NCI-H524 (cell line): ENCODE data around the gene JADE2.

ENCODE experiments used
- DNase-seq, 2 experiments: peaks; one replicate each; lab custom pipeline; 2025; lab: John Stamatoyannopoulos, UW

JADE2 gene

DNA sequence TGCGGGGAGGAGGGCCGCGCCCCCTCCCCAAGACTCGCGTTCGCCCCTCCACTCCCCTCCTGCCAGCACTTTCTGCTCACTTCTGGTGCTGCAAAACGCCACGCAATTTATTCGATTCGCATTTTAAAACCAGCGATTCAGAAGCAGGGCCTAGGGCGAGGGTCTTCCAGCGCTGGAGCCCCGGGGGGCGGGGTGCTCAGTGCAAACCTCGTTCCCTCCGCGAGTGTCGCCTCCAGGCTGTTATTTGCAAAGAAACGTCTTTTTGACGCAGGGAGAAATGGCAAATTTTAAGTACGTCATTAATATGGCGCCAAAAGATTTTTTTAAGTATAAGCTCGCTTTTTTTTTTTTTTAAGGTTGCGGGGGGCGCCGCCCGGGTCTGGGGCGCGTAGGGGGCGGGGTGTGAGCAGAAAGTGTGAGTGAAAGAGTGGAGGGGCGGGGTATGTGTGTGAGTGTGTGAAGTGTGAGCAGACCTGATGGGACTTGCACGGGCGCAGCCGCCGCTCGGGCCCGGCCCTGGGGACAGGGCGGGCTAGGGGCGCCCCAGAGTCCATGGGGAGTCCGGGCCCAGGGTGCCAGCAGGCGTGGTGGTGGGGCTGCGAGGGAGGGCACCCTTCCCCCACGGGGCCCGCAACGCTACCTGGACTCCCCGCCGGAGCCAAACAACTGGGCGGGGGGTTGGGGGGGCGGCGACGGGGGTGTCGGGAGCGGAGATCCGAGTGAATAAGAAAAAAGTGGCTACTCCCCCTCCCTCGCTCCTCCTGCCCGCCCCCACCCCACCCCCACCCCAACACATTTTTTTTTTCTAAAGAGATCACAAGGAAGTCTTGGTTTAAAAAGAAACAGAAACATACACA is at the start of gene JADE2:
JADE2 (plus strand) TSS at position 845 of the 857 bp plus-strand sequence. CDS start 10,188 bp downstream, outside the sequence.
- peak; percentile 46 to 74 for DNase-seq

GRCh38 chr5:134477462-134478245 is 47.8 kb upstream of the JADE2 start:
- DNase-seq, result no peak

GRCh38 chr5:134479839-134480238 is 45.6 kb upstream of the JADE2 start:
- DNase-seq, result no peak

DNA sequence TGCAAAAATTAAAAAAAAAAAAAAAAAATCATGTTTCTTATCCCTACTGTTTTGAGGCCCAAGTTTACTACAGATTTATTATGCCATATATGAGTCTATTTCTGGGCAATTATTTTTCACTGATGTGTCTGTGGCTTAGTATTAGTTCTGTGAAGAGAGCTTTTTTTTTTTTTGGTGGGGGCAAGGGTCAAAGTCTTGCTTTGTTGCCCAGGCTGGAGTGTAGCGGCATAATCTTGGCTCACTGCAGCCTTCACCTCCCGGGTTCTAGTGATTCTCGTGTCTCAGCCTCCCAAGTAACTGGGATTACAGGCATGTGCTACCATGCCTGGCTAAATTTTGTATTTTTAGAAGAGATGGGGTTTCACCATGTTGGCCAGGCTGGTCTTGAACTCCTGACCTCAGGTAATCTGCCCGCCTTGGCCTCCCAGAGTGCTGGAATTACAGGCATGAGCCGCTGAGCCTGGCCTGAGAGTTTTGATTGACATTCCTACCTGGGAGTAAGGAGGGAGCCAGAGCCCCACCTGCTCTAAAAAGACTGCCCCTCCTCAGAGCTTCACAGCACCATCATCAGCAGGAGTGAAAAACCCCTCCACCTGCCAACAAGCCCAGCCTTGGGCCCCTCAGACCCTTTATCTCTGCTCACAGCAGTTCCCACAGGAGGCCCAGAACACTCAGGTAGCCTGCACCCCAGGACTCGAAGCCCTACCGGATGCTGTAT is 36.1 kb upstream of the JADE2 start:
- no peak for DNase-seq

- DNase-seq, result no peak
Measured at GRCh38 chr5:134490255-134490924, 35.1 kb upstream of the JADE2 start.

- no peak for DNase-seq
Measured at GRCh38 chr5:134490925-134491271, 34.6 kb upstream of the JADE2 start.

GRCh38 chr5:134491841-134492442 is 33.5 kb upstream of the JADE2 start:
- DNase-seq, result no peak

- DNase-seq, result no peak
Measured at GRCh38 chr5:134492568-134492967, 32.9 kb upstream of the JADE2 start.

GRCh38 chr5:134493461-134494055 is 31.9 kb upstream of the JADE2 start:
- DNase-seq, result no peak

- no peak for DNase-seq
Measured at GRCh38 chr5:134494780-134495179, 30.7 kb upstream of the JADE2 start.

DNA sequence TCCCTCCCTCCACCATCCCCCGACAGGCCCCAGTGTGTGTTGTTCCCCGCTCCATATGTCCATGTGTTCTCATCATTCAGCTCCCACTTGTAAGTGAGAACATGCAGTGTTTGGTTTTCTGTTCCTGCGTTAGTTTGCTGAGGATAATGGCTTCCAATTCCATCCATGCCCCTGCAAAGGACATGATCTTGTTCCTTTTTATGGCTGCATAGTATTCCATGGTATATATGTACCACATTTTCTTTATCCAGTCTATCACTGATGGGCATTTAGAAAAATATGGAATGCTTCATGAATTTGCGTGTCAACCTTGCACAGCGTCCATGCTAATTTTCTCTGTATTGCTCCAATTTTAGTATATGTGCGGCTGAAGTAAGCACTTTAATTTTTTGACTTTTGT is 25.6 kb upstream of the JADE2 start:
- DNase-seq, result peak in 1 of 2 experiments; percentile 16

- no peak for DNase-seq
Measured at GRCh38 chr5:134500699-134501430, 24.6 kb upstream of the JADE2 start.

GRCh38 chr5:134502259-134502658 is 23.2 kb upstream of the JADE2 start:
- DNase-seq, result no peak

- DNase-seq, result no peak
Measured at GRCh38 chr5:134503088-134503936, 22.2 kb upstream of the JADE2 start.

- DNase-seq, result peak in 1 of 2 experiments; percentile 8
Measured at GRCh38 chr5:134503937-134504437, 21.5 kb upstream of the JADE2 start.

DNA sequence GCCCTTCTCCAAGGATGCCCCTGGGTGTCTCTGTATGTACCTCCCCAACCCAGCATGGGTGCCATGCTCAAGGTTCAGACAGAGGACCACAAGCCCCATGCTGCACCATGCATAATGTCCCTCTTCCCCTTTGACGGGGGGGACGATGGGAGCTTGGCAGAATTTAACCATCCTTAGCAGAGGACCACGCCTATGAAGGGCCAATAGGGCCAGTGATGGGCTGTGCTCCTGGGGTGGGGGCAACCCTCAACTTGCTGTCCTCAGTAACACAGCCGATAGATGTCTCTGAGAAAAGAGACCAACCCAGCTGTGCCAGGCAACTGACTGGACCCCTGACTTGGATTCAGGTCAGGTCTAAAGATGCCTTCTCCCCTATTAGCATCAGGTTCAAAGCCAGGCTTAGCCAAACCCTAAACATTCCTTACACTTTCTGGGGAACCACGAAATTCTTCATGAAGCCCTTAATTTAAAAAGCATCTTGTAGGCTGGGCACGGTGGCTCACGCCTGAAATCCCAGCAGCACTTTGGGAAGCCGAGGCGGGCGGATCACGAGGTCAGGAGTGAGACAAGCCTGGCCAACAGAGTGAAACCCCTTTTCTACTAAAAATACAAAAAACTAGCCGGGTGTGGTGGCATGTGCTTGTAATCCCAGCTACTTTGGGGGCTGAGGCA is 20.7 kb upstream of the JADE2 start:
- no peak for DNase-seq

DNA sequence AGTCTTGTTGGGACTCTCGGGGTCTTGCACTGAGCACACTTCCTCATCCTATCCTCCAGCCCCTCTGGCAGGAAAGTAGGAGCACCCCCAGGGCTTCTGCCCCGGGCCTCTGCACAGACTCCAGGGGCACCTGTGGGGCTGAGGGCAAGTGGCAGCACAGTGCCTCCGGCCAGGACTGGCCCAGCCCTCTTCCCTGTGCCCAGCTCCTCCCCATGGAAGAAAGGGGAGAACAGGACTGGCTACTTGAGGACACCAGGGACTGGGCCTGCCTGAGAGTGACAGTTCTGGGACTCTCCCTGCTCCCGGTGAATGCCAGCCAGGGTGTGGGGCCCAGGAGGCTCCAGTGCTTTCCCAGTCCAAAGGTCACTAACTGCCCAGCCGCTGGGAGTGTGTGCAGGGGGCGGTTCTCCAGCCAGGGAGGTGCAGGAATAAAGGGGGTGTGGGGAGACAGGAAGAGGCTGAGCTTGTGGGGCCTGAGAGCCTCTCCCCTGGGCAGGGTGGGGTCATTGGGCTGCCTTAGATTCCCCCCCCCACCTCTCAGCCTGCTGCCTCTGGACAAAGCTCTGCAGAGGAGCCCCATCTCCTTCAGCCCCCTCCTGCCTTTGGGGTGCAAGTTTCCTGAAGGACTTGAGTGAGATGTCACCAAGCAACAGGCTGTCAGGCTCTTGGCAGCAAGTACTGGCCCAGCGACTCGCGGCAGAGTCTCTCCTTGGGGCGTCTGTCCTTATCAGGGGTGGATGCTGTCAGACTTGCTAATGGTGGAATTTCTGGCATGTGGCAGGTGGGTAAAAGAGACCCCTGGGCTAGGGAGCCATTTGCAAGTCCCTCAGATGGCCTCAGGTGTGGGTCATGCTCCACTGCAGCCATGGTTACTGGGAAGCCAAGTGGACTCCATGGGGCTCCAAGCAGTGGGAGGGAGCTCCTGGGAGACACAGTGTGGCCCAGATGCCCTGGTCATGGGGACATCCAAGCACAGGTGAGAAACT is 19.1 kb upstream of the JADE2 start:
- DNase-seq, result no peak
